ENCODE data around the gene GATAD2A. TPM values are rescaled to one million over a fixed set of nuclear protein-coding genes. Genes with fewer than 3 reads are reported as not detected.

GATAD2A gene
- total and polyA plus RNA-seq, 2 of the 8 experiments (the other 6 are each of a cell fraction or from before 2014, with no cell fraction given) = 38.4 to 205 TPM

DNA sequence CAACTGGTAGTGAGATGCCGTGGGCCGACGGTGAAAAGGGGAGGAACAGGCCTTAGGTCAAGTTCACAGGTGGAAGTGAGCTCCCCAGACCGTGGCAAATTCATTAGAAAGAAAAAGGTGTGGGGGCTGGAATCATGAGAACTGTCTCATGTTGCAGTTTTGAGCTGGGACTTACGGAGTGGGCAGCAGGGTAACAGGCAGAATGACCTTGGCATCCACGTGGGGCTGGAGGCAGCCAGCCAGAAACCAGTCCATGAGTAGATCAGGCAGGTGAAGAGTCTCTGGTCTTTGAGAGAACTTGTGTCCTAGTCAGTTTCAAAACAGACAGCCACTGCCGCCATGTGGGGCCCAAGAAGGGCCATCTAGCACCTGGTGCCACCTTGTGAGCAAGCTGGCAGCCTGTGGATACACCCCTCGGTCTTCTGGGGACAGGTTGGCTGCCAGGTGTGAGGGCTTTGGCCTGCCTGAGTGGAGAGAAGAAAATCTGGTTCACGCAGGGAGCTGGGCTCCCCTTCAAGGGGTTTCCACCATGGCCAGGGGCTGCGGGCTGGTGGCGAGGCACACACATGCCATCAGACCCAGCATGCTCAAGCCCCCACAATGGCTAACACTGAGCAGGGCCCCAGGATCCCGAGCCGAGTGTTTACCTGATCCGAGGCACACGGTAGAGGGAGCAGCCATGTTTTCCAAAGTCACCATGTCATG is 86.0 kb downstream of the GATAD2A start (continued):
- no peak for TF ChIP-seq TBP (IDR thresholded peaks at IDR 0.05; ENCODE audit: low read depth, low read length)
- TF ChIP-seq TEAD4 (IDR thresholded peaks at IDR 0.05; ENCODE audit: low read depth, low read length) = no peak
- no peak for TF ChIP-seq YY1 (IDR thresholded peaks at IDR 0.05; ENCODE audit: low read depth, low read length)
- TF ChIP-seq HDAC2 (IDR thresholded peaks at IDR 0.05; ENCODE audit: borderline replicate concordance in 1 of 2, low read depth in 2 of 2, low read length in 2 of 2) = no peak
- TF ChIP-seq RBBP5 (IDR thresholded peaks at IDR 0.05; ENCODE audit: borderline replicate concordance, low read depth, low read length) = no peak
- no peak for TF ChIP-seq CEBPB (IDR thresholded peaks at IDR 0.05; ENCODE audit: low read depth, low read length)

Data from H1 (cell line).